Myocyte (in vitro differentiated cells): ENCODE results near the gene DOCK4. TPM values are rescaled to one million over a fixed set of nuclear protein-coding genes. Genes with fewer than 3 reads are reported as not detected.

Experiments
- DNase-seq: peaks from one replicate; pipeline ENCODE4 v3.0.0-alpha.2; 2012; ENCODE audit warnings: low read depth
- total RNA-seq: library from RNA; depleted of rRNA; stranded (reverse); fragments of >200 nt; gene quantifications from 2 replicates; pipeline ENCODE4 v1.2.3, GENCODE V29; 2014

Gene DOCK4
- total RNA-seq, 1 donor from 2014 or later = 16.3 TPM

GRCh38 chr7:111869280-111869679 is 336.9 kb downstream of the DOCK4 start:
- DNase-seq = no peak

DNA sequence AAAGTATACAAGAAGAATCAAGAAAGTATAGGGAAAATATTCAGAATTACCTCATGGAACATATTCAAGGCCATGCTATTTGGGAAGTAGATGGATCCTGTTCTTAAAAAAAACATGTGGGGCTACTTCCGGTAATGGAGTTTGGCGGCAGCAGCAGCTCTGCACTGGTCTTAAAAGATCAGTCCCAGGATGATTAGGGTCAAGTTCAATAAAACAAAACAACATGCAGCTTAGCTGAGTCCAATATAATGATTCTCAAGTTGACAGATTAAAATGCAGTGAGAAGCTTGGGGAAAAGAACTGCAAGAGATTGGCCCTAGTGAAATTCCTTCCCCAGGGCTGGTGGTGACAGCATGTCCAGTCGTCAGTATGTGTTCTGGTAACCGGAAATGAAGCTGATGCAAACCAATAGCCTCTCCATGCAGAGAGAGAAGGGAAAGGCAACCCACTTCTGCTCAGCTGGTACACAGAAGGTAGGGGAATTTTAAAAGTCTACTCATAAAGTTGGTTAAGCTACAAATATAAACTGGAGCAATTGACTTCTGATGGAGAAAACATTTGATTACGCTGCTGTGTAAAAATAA is 338.8 kb downstream of the DOCK4 start:
- no peak for DNase-seq

DNA sequence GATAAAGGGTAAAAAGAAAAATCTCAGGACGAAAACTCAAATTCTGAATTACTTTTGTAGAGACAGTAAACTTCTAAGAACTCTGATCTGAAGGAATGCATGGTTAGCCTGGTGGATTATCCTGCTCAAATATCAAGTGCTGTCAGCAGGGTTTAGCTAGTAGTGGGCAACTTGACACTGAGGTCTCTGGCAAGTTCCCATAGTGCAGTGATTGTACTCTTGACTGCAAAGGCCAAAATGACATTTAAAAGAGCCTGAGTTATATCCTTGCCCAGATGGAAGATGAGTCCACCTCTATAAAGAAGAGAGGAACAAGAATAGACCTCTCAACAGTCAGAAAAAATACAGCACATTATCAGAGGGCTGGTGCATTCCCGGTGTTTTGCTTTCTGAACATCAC is 339.4 kb downstream of the DOCK4 start:
- peak; percentile 57 for DNase-seq

GRCh38 chr7:111865430-111865829 is 340.8 kb downstream of the DOCK4 start:
- DNase-seq = no peak

DNA sequence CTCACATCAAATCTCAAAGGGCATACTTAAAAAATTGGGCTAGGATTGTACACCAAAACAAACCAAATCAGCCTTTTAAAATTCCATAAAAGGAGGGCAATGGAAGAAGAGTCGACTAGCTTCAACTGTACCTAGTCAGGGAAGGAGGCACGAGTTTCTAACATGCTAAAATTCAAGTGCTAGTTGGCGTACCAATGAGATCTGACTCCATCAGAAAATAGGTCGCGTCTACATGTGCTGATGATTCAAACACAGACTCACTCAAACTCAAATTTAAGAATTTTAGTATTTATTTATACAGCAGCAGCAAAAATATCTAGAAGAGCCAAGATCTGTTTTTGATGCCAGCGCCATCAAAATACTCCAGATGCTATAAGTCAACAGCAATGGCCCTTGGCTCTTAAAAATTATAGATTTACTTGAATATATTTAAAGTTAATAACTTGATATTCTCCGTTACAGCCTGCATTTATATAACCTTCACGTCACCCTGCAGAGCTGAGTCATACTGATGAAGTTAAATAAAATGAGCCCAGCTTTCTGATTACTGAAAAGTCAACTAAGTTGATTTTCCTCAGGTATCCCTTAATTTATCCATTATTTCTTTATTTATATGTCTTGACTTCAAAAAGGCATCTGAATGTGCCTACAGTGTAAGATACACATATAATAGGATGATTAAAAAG is 341.8 kb downstream of the DOCK4 start:
- DNase-seq = no peak

GRCh38 chr7:111863269-111863668 is 342.9 kb downstream of the DOCK4 start:
- no peak for DNase-seq

DNA sequence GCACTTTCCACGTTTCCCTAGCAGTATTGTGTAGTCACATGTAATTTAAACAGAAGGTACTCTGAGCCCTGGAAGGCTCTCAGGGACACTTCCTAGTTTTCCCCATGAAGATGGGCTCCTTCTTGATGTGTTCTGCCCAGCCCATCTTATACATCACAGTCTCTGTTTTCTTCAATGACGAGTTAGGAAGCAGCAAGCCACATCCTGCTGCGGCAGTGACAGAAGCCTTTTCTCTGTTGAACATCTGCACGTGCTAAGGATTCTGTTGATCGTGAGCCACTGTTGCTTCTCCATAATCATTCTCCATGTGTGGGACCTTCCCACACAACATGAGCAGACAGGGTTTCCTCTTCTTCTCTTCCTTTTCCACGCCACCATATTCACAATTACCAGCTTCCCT is 346.0 kb downstream of the DOCK4 start:
- no peak for DNase-seq

DNA sequence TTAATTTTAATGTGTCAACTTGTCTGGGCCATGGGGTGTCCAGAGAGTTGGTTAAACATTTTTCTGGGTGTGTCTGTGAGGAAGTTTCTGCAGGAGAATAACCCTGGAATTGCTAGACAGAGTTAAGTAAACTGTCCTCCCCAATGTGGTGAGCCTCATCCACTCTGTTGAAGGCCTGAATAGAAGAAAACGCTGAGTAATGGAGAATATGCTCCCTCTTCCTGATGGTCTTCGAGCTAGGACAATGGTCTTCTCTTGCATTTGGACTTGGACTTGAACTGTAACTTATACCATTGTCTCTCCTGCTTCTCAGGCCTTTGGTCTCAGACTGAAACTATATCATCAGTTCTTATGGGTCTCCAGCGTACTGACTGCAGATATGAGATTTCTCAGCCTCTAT is 347.9 kb downstream of the DOCK4 start:
- DNase-seq = no peak

GRCh38 chr7:111855842-111856227 is 350.4 kb downstream of the DOCK4 start:
- DNase-seq = peak; percentile 32

- DNase-seq = peak; percentile 81
Measured at GRCh38 chr7:111855161-111855841, 350.9 kb downstream of the DOCK4 start.

DNA sequence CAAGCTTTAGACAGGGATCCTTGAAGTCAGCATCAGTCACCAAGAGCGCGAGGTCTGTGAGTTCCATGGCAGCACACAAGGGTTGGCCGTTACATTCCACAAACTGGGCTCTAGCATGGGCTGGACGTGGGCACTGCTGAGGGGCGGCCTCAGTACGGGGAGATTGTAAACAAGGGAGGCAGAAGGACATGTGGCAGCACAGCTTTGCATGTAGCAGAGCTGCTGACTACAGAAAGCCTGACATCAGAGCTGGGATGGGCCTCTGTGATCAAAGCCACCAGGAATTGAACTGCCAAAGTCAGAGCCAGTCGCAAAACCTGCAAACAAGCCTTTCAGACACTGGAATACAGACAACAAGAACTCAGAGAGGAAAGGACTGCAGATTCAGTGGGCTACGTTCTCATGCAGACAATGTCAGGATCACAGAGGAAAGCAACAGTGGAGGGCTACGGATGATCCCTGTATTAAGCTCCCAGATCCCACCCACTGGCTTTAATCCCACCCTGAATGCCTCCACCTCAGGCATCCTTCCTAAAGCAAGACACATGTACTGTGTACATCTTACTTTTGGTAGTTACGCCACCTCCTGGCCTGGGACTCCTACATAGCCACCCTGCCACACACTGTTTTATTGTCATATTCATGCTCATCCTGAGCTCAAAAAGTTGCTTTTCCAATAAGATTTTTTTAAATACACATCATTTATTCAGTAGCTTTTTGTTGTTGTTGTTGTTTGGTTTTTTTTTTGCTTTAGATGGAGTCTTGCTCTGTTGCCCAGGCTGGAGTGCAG is 352.8 kb downstream of the DOCK4 start:
- no peak for DNase-seq

DNA sequence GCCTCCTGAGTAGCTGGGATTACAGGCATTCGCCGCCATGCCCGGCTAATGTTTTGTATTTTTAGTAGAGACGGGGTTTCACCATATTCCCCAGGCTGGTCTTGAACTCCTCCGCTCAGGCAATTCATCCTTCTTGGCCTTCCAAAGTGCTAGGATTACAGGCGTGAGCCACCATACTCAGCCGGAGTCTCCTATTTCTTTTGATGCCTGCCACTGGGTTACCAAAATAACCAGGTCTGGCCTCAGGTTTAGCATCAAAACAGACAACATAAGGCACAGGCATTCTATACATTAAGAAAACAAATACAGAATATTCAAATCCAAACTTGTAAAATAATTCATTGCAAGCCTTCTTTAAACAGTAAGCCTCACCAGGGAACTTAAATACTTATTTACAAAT is 354.1 kb downstream of the DOCK4 start:
- DNase-seq = no peak

DNA sequence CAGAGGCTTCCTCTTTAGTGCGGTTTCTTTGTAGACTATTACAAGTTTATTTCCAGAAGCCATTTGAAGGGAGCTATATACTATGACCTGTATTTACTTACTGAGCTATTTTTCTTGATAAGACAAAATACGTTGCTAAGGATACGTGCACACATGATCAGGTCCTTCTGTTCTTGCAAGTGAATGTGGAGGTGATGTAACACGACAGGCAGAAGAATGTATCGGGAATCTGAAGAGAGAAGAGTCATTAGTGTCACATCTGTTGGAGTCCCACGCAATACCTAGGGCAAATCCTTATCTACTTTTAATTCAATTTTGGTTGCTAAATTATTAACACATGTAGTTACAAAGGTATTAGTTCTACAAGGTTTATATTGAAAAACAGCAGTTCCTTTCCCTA is 359.3 kb downstream of the DOCK4 start:
- DNase-seq = no peak

GRCh38 chr7:111845853-111846252 is 360.3 kb downstream of the DOCK4 start:
- DNase-seq = no peak

- no peak for DNase-seq
Measured at GRCh38 chr7:111844904-111845671, 361.1 kb downstream of the DOCK4 start.

GRCh38 chr7:111842491-111842890 is 363.7 kb downstream of the DOCK4 start:
- peak; percentile 15 for DNase-seq

DNA sequence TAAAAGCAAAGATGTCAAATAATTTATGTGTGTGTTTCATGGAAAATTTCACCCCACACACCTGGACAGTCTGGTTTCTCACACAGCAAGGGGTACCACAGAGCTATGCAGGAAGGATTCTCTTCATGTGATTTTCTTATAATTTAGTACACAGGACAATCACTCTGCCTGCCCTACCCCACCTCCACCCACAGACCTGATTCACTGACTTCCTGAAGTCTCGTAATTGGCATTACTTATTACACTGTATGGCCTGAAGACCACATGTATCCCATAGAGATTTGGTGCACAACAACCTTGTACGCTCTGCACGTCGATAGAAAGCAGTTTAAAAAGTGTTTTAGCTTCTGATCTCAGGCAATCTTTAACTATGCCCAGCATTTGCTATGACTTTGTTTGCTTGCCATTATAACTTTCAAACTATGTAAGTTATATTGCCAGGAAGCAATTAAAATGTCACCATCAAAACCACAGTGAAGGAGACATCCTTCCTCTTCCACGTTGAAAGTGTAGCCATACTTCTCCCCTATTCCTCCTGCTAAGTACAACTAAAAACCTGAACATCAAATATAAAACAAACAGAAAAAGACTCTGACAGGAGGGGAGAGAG is 364.5 kb downstream of the DOCK4 start:
- no peak for DNase-seq

GRCh38 chr7:111840528-111840927 is 365.7 kb downstream of the DOCK4 start:
- DNase-seq = no peak

DNA sequence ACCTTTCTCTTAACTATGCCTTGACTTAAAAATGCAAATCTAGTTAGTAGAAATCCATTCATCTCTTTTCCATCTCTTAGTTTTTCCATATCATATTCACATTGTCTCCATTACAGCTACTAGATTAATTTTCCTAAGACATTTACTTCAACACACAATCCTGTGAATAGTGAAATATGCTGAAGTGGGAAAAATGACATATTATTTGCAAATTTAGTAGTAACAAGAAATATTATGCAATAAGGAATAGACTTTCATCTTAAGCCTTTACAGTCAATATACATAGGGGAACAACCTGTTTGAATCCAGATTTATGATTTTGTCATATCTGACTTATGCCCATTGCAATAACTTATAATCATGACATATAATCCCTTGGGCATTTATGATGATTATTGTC is 366.9 kb downstream of the DOCK4 start:
- DNase-seq = no peak

DNA sequence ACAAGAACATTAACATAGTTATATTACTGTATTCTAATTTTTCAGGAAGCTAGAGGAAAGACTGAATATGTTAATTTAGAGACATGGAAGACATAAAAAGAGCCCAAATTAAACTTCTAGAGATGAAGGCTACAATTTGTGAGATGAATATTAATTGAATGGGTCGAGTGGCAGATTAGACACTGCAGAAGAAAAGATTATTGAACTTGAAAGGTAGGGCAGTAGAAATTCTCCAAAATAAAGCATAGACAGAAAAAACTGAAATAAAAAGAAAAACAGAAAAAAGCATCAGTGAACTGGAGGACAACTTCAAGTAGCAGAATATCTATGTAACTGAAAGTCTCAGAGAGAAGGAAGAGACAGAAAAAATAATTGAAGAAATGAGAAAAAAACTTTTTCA is 369.6 kb downstream of the DOCK4 start:
- no peak for DNase-seq

GRCh38 chr7:111835066-111835465 is 371.1 kb downstream of the DOCK4 start:
- peak; percentile 57 for DNase-seq
